Measurements from ENCODE around the gene EPS8L1.

Gene EPS8L1

DNA sequence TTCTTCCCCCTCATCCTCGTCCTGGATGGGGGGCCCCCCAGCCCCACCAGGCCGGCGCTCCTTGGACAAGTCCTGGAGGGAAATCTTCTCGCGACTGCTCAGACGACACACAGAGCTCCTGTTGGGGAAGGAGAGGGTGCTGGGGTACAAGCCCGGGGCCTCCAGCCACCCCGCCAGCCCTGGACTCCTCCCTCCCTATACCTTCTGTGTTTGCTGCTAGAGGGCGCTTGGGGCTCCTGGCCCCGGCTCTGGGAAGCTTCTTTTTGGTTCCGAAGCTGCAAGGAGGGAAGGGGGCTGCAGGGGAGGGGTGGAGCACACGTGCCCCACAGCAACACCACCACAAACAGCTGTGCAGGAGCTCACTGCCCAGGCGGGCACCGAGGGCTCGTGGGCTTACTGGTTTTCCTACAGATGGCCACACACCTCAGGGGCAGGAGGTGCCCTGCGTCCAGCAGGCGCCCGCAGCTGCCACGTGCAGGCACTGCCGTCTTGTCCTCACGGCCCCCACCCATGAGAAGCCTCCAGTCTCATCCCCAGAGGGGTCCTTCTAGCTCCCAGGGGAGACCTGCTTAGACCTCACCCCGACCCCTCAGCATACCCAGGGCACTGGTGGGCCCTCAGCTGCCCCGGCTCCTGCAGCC lies 20.5 kb downstream of the EPS8L1 start:
- no peak for DNase-seq (ENCODE audit: extremely low read depth, low read depth)
- no peak overlapping the region for H3K4me3 ChIP-seq (replicated peaks; ENCODE audit: low read depth, low read length)
- TF ChIP-seq, protein P1, sequence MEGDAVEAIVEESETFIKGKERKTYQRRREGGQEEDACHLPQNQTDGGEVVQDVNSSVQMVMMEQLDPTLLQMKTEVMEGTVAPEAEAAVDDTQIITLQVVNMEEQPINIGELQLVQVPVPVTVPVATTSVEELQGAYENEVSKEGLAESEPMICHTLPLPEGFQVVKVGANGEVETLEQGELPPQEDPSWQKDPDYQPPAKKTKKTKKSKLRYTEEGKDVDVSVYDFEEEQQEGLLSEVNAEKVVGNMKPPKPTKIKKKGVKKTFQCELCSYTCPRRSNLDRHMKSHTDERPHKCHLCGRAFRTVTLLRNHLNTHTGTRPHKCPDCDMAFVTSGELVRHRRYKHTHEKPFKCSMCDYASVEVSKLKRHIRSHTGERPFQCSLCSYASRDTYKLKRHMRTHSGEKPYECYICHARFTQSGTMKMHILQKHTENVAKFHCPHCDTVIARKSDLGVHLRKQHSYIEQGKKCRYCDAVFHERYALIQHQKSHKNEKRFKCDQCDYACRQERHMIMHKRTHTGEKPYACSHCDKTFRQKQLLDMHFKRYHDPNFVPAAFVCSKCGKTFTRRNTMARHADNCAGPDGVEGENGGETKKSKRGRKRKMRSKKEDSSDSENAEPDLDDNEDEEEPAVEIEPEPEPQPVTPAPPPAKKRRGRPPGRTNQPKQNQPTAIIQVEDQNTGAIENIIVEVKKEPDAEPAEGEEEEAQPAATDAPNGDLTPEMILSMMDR (IDR thresholded peaks at IDR 0.05; ENCODE audit: low read depth, low read length, missing control alignments): no peak

DNA sequence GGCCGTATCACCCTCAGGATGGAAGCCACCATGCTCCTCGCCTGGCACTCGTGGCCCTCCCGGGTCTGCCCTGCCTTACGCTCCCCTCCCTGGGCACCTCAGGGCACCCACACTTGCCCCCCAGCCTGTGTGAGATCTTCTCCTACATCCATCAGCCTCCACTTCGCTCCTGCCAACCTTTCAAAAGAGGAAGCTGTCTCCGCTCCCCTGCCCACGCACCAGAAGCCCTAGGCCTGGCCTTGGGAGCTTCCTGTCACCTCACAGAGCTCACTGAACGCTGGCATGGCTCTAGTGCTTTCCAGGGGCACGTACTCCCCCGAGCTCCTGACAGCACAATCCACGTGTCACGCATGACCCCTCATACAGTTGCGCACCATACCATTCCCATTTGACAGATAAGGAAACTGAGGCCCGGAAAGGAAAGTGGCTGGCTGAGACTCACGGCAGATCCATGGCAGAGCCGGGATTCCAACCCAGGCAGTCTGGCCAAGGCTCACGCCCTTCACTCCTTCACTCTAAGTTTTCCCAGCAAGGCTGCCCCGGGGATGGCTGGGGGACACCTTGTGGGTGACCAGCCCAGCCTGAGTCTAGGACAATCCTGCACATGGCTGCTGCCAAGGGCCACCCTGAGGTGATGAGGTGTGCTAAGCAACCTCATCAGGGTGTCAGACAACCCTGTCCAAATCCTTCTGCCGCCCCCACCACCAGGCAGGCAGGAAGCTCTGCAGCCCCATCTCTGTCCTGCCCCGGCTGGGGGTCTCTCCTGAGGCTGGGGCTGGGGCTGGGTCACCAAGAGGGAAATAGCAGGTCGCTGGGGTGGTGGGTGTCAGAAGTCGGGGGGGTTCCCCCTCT lies 22.4 kb downstream of the EPS8L1 start:
- DNase-seq (ENCODE audit: extremely low read depth, low read depth): no peak
- H3K4me3 ChIP-seq (replicated peaks; ENCODE audit: low read depth, low read length): no peak overlapping the region
- TF ChIP-seq, protein P1 (IDR thresholded peaks at IDR 0.05; ENCODE audit: low read depth, low read length, missing control alignments): no peak

DNA sequence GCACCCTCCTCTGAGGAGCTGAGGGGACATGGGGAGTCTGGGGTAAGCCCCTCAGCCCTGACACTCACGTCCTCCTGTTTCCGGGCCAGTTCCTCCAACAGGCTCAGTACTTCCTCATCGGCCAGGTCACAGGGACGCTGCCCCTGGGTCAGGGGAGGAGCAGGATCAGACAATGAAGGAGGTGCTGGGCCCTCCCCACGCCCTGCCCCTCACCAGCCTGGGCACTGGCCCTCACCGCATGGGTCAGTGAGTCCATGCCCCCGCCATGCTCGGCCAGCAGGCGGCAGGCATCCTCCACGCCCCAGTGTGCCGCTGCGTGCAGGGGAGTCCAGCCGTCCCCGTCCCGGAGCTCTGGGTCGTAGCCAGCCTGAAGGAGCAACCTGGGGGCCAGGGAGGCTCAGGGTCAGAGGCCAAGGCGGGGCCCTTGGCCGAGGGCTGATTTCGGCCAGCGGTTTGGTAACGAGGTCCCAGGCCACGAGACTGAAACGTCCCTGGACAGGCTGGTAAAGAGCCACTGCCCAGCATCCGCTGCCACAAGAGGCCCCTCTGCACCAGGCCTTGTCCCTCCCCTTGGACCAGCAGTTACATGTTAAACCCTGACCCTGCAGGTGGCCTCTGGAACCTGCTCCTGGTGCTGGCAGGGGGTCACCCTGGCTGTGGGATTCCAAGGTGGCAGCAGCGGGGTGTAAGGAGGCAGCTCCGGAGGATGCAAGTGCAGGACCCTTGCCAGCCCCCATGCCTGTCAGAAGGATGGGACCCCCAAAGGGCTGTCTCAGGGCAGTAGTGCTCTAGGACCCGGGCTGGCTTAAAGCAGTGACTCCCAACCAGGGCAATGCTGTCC lies 23.3 kb downstream of the EPS8L1 start:
- TF ChIP-seq, protein P1 (IDR thresholded peaks at IDR 0.05; ENCODE audit: low read depth, low read length, missing control alignments): no peak
- no peak overlapping the region for H3K4me3 ChIP-seq (replicated peaks; ENCODE audit: low read depth, low read length)
- DNase-seq (ENCODE audit: extremely low read depth, low read depth): no peak

DNA sequence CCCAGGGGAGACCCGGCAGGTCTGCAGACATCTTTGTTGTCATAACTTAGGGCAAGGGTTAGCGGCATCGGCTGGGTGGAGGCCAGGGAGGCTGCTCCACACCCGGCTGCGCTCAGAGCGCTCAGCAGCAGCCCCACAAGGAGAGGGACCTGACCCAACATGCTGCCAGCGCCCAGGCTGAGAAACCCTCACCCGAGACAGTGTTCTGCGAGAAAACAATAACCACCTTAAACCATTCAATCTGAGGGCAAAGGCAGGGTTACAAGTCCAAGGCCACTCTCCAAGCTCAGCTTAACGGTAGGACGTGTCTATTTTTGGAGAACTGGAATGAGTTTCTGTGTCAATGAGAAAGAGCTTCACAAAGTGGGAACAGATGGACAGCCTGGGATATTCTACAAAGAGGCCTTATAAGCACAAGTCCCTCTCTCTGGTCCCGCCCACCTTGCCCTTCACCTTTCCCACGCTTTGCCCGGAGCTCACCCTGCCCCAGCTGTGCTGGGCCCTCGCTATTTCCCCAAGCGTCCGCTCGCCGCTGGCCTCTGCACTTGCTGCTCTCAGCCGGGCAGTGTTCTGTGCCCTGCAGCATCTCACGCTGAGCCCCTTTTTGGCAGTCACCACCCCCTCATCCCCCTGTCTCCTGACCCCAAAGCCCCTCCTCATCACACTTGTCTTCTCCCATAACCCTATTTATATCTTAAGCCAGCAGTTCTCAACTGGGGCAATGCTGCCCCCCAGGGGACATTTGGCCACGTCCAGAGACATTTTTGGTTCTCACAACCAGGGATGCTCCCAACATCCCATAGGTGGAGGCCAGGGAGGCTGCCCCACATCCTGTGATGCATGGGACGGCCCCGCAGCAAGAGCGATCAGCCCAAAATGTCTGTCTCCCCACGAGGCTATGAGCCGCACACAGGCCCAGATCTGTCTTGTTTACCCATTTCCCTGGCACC lies 24.2 kb downstream of the EPS8L1 start:
- no peak for DNase-seq (ENCODE audit: extremely low read depth, low read depth)
- TF ChIP-seq, protein P1 (IDR thresholded peaks at IDR 0.05; ENCODE audit: low read depth, low read length, missing control alignments): peak; percentile 10
- H3K4me3 ChIP-seq (replicated peaks; ENCODE audit: low read depth, low read length): no peak overlapping the region

DNA sequence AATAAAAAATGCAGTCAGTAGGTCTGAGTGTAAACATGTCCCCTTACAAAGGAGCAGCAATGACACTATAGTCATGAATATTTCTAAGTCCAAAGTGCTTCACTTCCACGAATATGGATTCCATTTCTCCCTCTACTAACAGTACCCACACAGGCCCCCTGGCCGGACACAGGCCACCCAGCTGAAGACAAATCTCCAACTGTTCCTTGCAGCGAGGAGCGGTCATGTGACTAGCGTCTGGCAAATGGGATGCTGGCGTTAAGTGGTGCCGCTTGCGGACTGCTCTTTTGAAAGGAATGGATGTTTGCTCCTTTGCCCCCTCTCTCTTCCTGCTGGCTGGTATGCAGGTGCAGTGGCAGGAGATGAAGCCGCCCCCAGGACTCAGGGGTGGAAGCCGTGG lies 25.6 kb downstream of the EPS8L1 start:
- TF ChIP-seq, protein P1 (IDR thresholded peaks at IDR 0.05; ENCODE audit: low read depth, low read length, missing control alignments): no peak

DNA sequence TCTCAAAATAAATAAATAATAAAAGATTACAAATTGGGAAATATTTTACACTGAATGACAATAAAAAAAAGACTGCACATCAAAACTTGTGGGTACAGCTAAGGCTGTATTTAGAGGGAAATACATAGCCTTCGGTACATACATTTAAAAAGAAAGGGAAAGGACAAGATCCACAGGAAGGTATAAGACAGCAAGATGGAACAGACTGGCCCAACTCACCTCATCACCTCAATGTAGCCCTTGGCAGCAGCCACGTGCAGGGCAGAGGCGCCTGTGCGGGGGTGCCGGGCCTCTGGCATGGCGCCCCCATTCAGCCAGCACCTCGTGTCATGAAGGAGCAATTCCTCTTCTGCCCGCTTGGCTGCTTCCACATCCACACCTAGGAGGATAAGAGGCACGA lies 27.5 kb downstream of the EPS8L1 start:
- no peak overlapping the region for H3K4me3 ChIP-seq (replicated peaks; ENCODE audit: low read depth, low read length)
- TF ChIP-seq, protein P1 (IDR thresholded peaks at IDR 0.05; ENCODE audit: low read depth, low read length, missing control alignments): no peak
- DNase-seq (ENCODE audit: extremely low read depth, low read depth): no peak

More for the DNA sequence above, 25.6 kb downstream of the EPS8L1 start:
- no peak for DNase-seq (ENCODE audit: extremely low read depth, low read depth)
- H3K4me3 ChIP-seq (replicated peaks; ENCODE audit: low read depth, low read length): no peak overlapping the region

Measured in HFF-Myc (cell line).